ENCODE measurements around the gene CRIM1.

The CRIM1 gene

GRCh38 chr2:36516136-36516870, 160.7 kb downstream of the CRIM1 start:
- TF ChIP-seq FOXM1 (IDR thresholded peaks at IDR 0.05; ENCODE audit: borderline replicate concordance, low read depth) (no peak), CREB1 (IDR thresholded peaks at IDR 0.05; ENCODE audit: low read depth) (no peak)
- TF ChIP-seq, protein P1, sequence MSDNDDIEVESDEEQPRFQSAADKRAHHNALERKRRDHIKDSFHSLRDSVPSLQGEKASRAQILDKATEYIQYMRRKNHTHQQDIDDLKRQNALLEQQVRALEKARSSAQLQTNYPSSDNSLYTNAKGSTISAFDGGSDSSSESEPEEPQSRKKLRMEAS (IDR thresholded peaks at IDR 0.05), result no peak

DNA sequence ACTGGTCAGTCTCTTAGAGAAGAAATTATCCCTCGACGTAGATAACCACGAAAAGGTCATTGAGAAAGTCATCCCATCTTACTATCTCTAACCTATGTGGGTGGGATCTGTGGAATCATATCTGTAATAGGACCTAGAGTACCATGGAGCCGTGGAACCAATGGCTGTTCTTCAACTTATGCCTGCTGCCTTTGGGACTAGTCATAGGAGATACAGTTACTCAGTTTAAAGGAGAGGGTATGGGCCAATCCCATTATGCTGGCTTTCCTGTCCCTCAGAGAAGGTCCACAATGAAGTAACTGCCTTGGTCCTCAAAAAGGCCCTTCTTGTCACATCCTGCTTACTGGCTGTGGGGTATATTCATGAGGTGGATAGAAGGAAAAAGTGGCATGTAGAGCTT, 164.9 kb downstream of the CRIM1 start:
- TF ChIP-seq RAD21 (IDR thresholded peaks at IDR 0.05; ENCODE audit: low read depth), result no peak
- TF ChIP-seq ZBTB7A (IDR thresholded peaks at IDR 0.05; ENCODE audit: low read depth), result no peak
- TF ChIP-seq TAF1 (IDR thresholded peaks at IDR 0.05; ENCODE audit: low read depth), result no peak
- TF ChIP-seq CREB1 (IDR thresholded peaks at IDR 0.05; ENCODE audit: low read depth), result no peak
- no peak for TF ChIP-seq NFIC (IDR thresholded peaks at IDR 0.05)
- no peak for TF ChIP-seq YY1 (IDR thresholded peaks at IDR 0.05; ENCODE audit: low read depth)
- TF ChIP-seq REST (IDR thresholded peaks at IDR 0.05; ENCODE audit: low read depth), result no peak
- no peak for TF ChIP-seq FOXM1 (IDR thresholded peaks at IDR 0.05; ENCODE audit: borderline replicate concordance, low read depth)
- no peak for TF ChIP-seq EGR1 (IDR thresholded peaks at IDR 0.05)
- no peak for TF ChIP-seq TCF12 (IDR thresholded peaks at IDR 0.05; ENCODE audit: low read depth)

- TF ChIP-seq YY1 (IDR thresholded peaks at IDR 0.05; ENCODE audit: low read depth) (no peak), ZBTB7A (IDR thresholded peaks at IDR 0.05; ENCODE audit: low read depth) (no peak)
- TF ChIP-seq, protein P1 (IDR thresholded peaks at IDR 0.05), result no peak
These were observed 167.6 kb downstream of the CRIM1 start for GRCh38 chr2:36523153-36523552.

DNA sequence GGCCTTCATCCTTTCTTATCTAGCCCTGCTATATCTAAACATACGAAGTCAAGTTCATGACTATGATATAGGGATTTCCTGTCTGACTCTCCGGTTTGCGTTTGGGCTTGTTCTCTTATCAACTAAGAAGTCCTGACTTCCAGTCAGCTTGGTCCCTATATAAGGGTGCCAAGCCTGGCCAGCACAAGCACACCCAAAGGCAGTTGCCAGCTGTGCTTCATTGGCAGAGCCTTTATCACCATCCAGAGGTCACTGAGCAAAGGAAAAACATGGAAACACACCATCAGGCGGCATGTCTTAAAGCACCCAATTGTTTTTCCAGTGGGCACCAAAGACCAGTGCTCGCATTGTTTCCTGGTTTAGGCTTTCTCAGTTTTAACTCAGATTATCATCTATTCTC, 169.7 kb downstream of the CRIM1 start:
- no peak for TF ChIP-seq REST (IDR thresholded peaks at IDR 0.05; ENCODE audit: low read depth)
- no peak for TF ChIP-seq CREB1 (IDR thresholded peaks at IDR 0.05; ENCODE audit: low read depth)
- TF ChIP-seq TCF12 (IDR thresholded peaks at IDR 0.05; ENCODE audit: low read depth), result no peak

DNA sequence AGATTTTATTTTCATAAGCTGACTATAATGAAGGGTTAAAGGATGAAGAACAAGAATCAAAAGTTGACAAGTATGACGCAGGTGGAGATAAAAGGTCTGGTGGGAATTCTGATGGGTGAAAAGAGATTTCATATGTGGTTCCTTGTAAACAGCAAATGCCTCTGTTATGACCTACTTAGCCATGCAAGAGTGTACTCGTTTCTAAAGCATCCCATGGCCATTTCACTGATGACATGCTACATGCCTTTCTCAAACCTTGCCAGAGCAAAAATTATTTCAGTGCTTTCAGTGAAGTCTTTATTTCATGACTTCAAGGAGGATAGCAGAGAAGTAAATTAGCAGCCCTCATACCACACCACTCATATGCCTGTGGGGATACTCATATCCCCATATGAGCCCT, 170.6 kb downstream of the CRIM1 start:
- TF ChIP-seq RAD21 (IDR thresholded peaks at IDR 0.05; ENCODE audit: low read depth) (no peak), FOXM1 (IDR thresholded peaks at IDR 0.05; ENCODE audit: borderline replicate concordance, low read depth) (no peak), REST (IDR thresholded peaks at IDR 0.05; ENCODE audit: low read depth) (no peak), CEBPB (IDR thresholded peaks at IDR 0.05) (no peak), TCF12 (IDR thresholded peaks at IDR 0.05; ENCODE audit: low read depth) (no peak)

GRCh38 chr2:36528274-36528673, 172.7 kb downstream of the CRIM1 start:
- no peak for TF ChIP-seq YY1 (IDR thresholded peaks at IDR 0.05; ENCODE audit: low read depth)
- TF ChIP-seq CREB1 (IDR thresholded peaks at IDR 0.05; ENCODE audit: low read depth), result no peak
- no peak for TF ChIP-seq NFIC (IDR thresholded peaks at IDR 0.05)
- no peak for TF ChIP-seq CEBPB (IDR thresholded peaks at IDR 0.05)
- no peak for TF ChIP-seq RAD21 (IDR thresholded peaks at IDR 0.05; ENCODE audit: low read depth)
- no peak for TF ChIP-seq TEAD4 (IDR thresholded peaks at IDR 0.05)
- TF ChIP-seq, protein P1 (IDR thresholded peaks at IDR 0.05), result no peak
- TF ChIP-seq USF1 (IDR thresholded peaks at IDR 0.05), result no peak
